K562 (cell line): Measurements from ENCODE around the gene NACC1. TPM values are rescaled to one million over a fixed set of nuclear protein-coding genes. Genes with fewer than 3 reads are reported as not detected.

Experiments
- CBFB ChIP-seq: sonication (generic); formaldehyde crosslinking; IDR thresholded peaks from 2 replicates; pipeline ENCODE4 v1.4.0; 2020; ENCODE audit warnings: mild to moderate bottlenecking, missing genetic modification reagents
- ESRRA ChIP-seq: fragments of 450-650 bp; IDR thresholded peaks from 2 replicates; pipeline ENCODE4 v1.6.1; 2014; ENCODE audit warnings: low read depth, mild to moderate bottlenecking, moderate library complexity, borderline replicate concordance
- FOS ChIP-seq: IDR thresholded peaks from 3 replicates; pipeline ENCODE4 v1.6.1; 2011; ENCODE audit not compliant: insufficient read length; ENCODE audit errors: extremely low read depth
- HDAC2 ChIP-seq: fragments of 450-650 bp; IDR thresholded peaks from 2 replicates; pipeline ENCODE4 v1.6.1; 2016; ENCODE audit warnings: mild to moderate bottlenecking
- HEY1 ChIP-seq: fragments of 250-450 bp; sonication (Bioruptor Pico); IDR thresholded peaks from 2 replicates; pipeline ENCODE4 v1.5.0; 2020; ENCODE audit warnings: mild to moderate bottlenecking, moderate library complexity, borderline replicate concordance
- HMGN3 ChIP-seq: IDR thresholded peaks from 2 replicates; pipeline ENCODE4 v1.6.1; 2011; ENCODE audit warnings: borderline replicate concordance, low read depth, mild to moderate bottlenecking, mixed read lengths, low read length; ENCODE audit not compliant: insufficient read length; ENCODE audit errors: extremely low read depth
- KHSRP ChIP-seq: fragments of 450-650 bp; IDR thresholded peaks from 2 replicates; pipeline ENCODE4 v1.6.1; 2017
- LARP7 ChIP-seq: fragments of 450-650 bp; IDR thresholded peaks from 2 replicates; pipeline ENCODE4 v1.6.1; 2016
- LEF1 ChIP-seq: fragments of 450-650 bp; IDR thresholded peaks from 2 replicates; pipeline ENCODE4 v1.6.1; 2016; ENCODE audit warnings: mild to moderate bottlenecking
- MAFF ChIP-seq: IDR thresholded peaks from 2 replicates; pipeline ENCODE4 v1.6.1; 2012; ENCODE audit warnings: low read length, improper control_type of control experiment
- MAFG ChIP-seq: fragments of 450-650 bp; conservative IDR thresholded peaks from 2 replicates; pipeline ENCODE4 v1.6.1; 2016; ENCODE audit warnings: missing genetic modification characterization, missing compliant biosample characterization
- MECOM ChIP-seq: fragments of 250-450 bp; sonication (Bioruptor Pico); IDR thresholded peaks from 2 replicates; pipeline ENCODE4 v1.8.0; 2022; ENCODE audit warnings: inconsistent platforms
- NR4A1 ChIP-seq, 2 experiments: fragments of 250-450 bp in 1 of 2; fragments of 450-650 bp in 1 of 2; sonication (Bioruptor Pico) in 1 of 2; IDR thresholded peaks; 2 replicates each; pipeline versions ENCODE4 v1.4.0 to v1.6.1; 2016 to 2020; ENCODE audit warnings: mild to moderate bottlenecking in 2 of 2, missing compliant biosample characterization in 1 of 2, missing genetic modification characterization in 1 of 2, moderate library complexity in 1 of 2
- POLR3G ChIP-seq: IDR thresholded peaks from 2 replicates; pipeline ENCODE4 v1.6.1; 2011; ENCODE audit not compliant: insufficient read length, insufficient replicate concordance; ENCODE audit errors: extremely low read depth
- PPARD ChIP-seq: fragments of 250-450 bp; sonication (Bioruptor Pico); IDR thresholded peaks from 2 replicates; pipeline ENCODE4 v1.8.0; 2022; ENCODE audit warnings: inconsistent platforms, mild to moderate bottlenecking, moderate library complexity
- PRMT5 ChIP-seq: sonication (generic); formaldehyde crosslinking; IDR thresholded peaks from 2 replicates; pipeline ENCODE4 v1.5.0; 2020; ENCODE audit warnings: missing genetic modification reagents
- RBM39 ChIP-seq: fragments of 200-400 bp; formaldehyde crosslinking; optimal IDR thresholded peaks from 2 replicates; pipeline ENCODE3; 2018; ENCODE audit warnings: low read depth, low read length
- SMAD1 ChIP-seq: fragments of 150-350 bp; IDR thresholded peaks from 2 replicates; pipeline ENCODE4 v1.6.1; 2014; ENCODE audit warnings: low read length, low read depth; ENCODE audit not compliant: partially characterized antibody
- SOX6 ChIP-seq: fragments of 450-650 bp; IDR thresholded peaks from 2 replicates; pipeline ENCODE4 v1.6.1; 2014; ENCODE audit warnings: mild to moderate bottlenecking
- SRSF1 ChIP-seq: fragments of 200-400 bp; formaldehyde crosslinking; IDR thresholded peaks from 2 replicates; pipeline ENCODE4 v1.6.1; 2017; ENCODE audit warnings: mild to moderate bottlenecking, low read depth, low read length, moderate library complexity
- TEAD2 ChIP-seq: fragments of 450-650 bp; IDR thresholded peaks from 2 replicates; pipeline ENCODE4 v1.6.1; 2016; ENCODE audit warnings: missing genetic modification characterization, control low read depth, missing compliant biosample characterization
- XRCC4 ChIP-seq: IDR thresholded peaks from one replicate; pipeline ENCODE4 v1.6.1; 2011; ENCODE audit not compliant: insufficient read depth, insufficient read length; ENCODE audit errors: extremely low read depth
- XRCC5 ChIP-seq: fragments of 200-400 bp; formaldehyde crosslinking; IDR thresholded peaks from 2 replicates; pipeline ENCODE4 v1.6.1; 2017; ENCODE audit warnings: low read depth, mild to moderate bottlenecking, low read length
- ZNF184 ChIP-seq: sonication (generic); formaldehyde crosslinking; IDR thresholded peaks from 2 replicates; pipeline ENCODE4 v1.5.0; 2020; ENCODE audit warnings: missing genetic modification reagents
- ZNF232 ChIP-seq: sonication (generic); formaldehyde crosslinking; IDR thresholded peaks from 2 replicates; pipeline ENCODE4 v1.8.0; 2022; ENCODE audit warnings: mild to moderate bottlenecking, missing genetic modification reagents
- ZNF24 ChIP-seq: fragments of 450-650 bp; IDR thresholded peaks from 2 replicates; pipeline ENCODE4 v1.6.1; 2016
- ZNF696 ChIP-seq: fragments of 250-450 bp; sonication (Bioruptor Pico); conservative IDR thresholded peaks from 2 replicates; pipeline ENCODE4 v1.4.0; 2020; ENCODE audit warnings: mild to moderate bottlenecking, moderate library complexity
- polyA plus RNA-seq, 8 experiments: library from polyadenylated mRNA; depleted of rRNA in 4 of 8; stranded (reverse) in 5 of 8; unstranded in 3 of 8; fragments of >200 nt; fragmentation: Nextera tagmentation in 2 of 8; fragmentation: Illumina TruSeq in 1 of 8; extraction: Ambion mirVana in 2 of 8; extraction: Trizol in 1 of 8; gene quantifications; 2 replicates each; pipeline versions ENCODE4 v1.2.1 to v1.2.3, GENCODE V29; 2011 to 2014; ENCODE audit warnings: inconsistent platforms in 1 of 8, missing spikeins in 1 of 8
- total RNA-seq, 7 experiments: library from RNA; depleted of rRNA in 6 of 7; stranded (reverse); fragments of >200 nt in 6 of 7; fragmentation: Illumina TruSeq in 2 of 7; extraction: Trizol in 2 of 7; gene quantifications; 2 replicates each; pipeline versions ENCODE4 v1.2.1 to v1.2.3, GENCODE V29; 2011 to 2021; ENCODE audit warnings: low replicate concordance in 1 of 7
- TF ChIP-seq, protein P1 (sequence below): sonication (generic); formaldehyde crosslinking; IDR thresholded peaks from 2 replicates; pipeline ENCODE4 v1.9.0; 2022; ENCODE audit warnings: mild to moderate bottlenecking, missing genetic modification reagents
- TF ChIP-seq, protein P2 (sequence below): fragments of 450-650 bp; IDR thresholded peaks from 2 replicates; pipeline ENCODE4 v1.6.1; 2017; ENCODE audit warnings: antibody characterized with exemption
- TF ChIP-seq, protein P3 (sequence below): fragments of 250-450 bp; sonication (Bioruptor Pico); IDR thresholded peaks from 2 replicates; pipeline ENCODE4 v1.4.0; 2020; ENCODE audit warnings: mild to moderate bottlenecking

NACC1 gene
- total and polyA plus RNA-seq, 9 of the 15 experiments (the other 6 are each of a cell fraction or from before 2014, with no cell fraction given): 0.04 to 96.6 (median 25.8) TPM

DNA sequence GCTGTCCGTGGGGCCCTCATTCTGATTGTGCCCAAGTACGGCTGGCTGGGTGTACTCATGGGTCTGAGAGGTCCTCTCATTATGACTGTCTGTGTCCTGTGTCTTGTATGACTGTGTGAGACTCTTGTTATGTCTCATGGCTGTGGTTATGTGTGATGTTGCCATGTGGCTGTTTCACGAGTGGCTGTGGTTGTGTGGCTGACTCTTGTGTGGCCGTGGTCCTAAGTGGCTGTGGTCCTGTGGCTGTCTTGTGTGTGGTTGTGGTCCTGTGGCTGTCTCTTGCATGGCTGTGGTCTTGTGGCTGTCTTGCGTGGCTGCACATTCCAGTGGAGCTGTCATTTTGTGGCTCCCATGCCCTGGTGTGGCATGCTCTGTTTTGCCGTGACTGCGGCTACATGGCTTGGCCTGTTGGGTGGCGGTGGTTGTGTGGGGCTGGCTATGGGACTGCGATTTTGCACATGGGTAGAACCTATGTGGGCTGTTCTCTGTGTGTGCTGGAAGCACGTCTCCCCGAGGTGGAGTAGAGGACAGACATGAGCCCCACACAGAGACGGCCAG is 18.0 kb upstream of the NACC1 start (continued):
- no peak for TF ChIP-seq XRCC5
- TF ChIP-seq HMGN3: no peak
- 0 out of 2 replicates have a peak, but pooled peaks have one; percentile 15 for TF ChIP-seq LARP7
- no peak for TF ChIP-seq FOS
- TF ChIP-seq NR4A1 (CRISPR knock-in tag; IDR thresholded peaks at IDR 0.05): no peak
- TF ChIP-seq NR4A1 (tag; IDR thresholded peaks at IDR 0.05): no peak
- no peak for TF ChIP-seq RBM39
- peak; percentile 44; the same call in 1 of the 2 replicates for TF ChIP-seq HDAC2
- peak; percentile 65; the same call in 1 of the 2 replicates for TF ChIP-seq ESRRA
- no peak for TF ChIP-seq ZNF184 (CRISPR knock-in tag)
- no peak for TF ChIP-seq HEY1
- TF ChIP-seq POLR3G: no peak
- no peak for TF ChIP-seq ZNF24
- no peak for TF ChIP-seq SMAD1
- TF ChIP-seq SOX6: no peak
- TF ChIP-seq, protein P1, sequence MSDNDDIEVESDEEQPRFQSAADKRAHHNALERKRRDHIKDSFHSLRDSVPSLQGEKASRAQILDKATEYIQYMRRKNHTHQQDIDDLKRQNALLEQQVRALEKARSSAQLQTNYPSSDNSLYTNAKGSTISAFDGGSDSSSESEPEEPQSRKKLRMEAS (CRISPR knock-in tag): peak; percentile 55
- no peak for TF ChIP-seq MAFG (tag)
- TF ChIP-seq XRCC4: no peak
- TF ChIP-seq SRSF1: no peak
- no peak for TF ChIP-seq MECOM (CRISPR knock-in tag)
- TF ChIP-seq ZNF232 (CRISPR knock-in tag): no peak
- no peak for TF ChIP-seq LEF1
- no peak for TF ChIP-seq PRMT5 (CRISPR knock-in tag)
- TF ChIP-seq, protein P2, sequence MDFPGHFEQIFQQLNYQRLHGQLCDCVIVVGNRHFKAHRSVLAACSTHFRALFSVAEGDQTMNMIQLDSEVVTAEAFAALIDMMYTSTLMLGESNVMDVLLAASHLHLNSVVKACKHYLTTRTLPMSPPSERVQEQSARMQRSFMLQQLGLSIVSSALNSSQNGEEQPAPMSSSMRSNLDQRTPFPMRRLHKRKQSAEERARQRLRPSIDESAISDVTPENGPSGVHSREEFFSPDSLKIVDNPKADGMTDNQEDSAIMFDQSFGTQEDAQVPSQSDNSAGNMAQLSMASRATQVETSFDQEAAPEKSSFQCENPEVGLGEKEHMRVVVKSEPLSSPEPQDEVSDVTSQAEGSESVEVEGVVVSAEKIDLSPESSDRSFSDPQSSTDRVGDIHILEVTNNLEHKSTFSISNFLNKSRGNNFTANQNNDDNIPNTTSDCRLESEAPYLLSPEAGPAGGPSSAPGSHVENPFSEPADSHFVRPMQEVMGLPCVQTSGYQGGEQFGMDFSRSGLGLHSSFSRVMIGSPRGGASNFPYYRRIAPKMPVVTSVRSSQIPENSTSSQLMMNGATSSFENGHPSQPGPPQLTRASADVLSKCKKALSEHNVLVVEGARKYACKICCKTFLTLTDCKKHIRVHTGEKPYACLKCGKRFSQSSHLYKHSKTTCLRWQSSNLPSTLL: no peak
- 0 out of 2 replicates have a peak, but pooled peaks have one; percentile 40 for TF ChIP-seq TEAD2
- 0 out of 2 replicates have a peak, but pooled peaks have one; percentile 18 for TF ChIP-seq KHSRP
- TF ChIP-seq ZNF696 (CRISPR knock-in tag): no peak
- TF ChIP-seq, protein P3, sequence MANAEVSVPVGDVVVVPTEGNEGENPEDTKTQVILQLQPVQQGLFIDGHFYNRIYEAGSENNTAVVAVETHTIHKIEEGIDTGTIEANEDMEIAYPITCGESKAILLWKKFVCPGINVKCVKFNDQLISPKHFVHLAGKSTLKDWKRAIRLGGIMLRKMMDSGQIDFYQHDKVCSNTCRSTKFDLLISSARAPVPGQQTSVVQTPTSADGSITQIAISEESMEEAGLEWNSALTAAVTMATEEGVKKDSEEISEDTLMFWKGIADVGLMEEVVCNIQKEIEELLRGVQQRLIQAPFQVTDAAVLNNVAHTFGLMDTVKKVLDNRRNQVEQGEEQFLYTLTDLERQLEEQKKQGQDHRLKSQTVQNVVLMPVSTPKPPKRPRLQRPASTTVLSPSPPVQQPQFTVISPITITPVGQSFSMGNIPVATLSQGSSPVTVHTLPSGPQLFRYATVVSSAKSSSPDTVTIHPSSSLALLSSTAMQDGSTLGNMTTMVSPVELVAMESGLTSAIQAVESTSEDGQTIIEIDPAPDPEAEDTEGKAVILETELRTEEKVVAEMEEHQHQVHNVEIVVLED (CRISPR knock-in tag): no peak
- TF ChIP-seq MAFF: no peak
- peak; percentile 88; the same call in 1 of the 2 replicates for TF ChIP-seq CBFB
- no peak for TF ChIP-seq PPARD (CRISPR knock-in tag)
